Ascending aorta (tissue), 2 donors: ENCODE measurements around the gene PIP5K1B. TPM values are rescaled to one million over a fixed set of nuclear protein-coding genes. Genes with fewer than 3 reads are reported as not detected.

Source experiments
- DNase-seq, 2 donors: peaks; one replicate each; pipeline ENCODE4 v3.0.0-alpha.2; 2019; ENCODE audit warnings: low spot score in 2 of 2
- H3K27ac ChIP-seq, 2 donors: fragments of 200-600 bp; sonication (generic); one replicate each; pipeline ENCODE4 v1.5.1; 2016 to 2017; ENCODE audit warnings: mild to moderate bottlenecking in 1 of 2
- H3K27me3 ChIP-seq: fragments of 200-600 bp; sonication (generic); one replicate; pipeline ENCODE4 v1.5.1; 2017
- H3K36me3 ChIP-seq, 2 donors: fragments of 200-600 bp; sonication (generic); one replicate each; pipeline ENCODE4 v1.5.1; 2016
- H3K4me1 ChIP-seq, 2 donors: fragments of 200-600 bp; sonication (generic); one replicate each; pipeline ENCODE4 v1.5.1; 2016 to 2017; ENCODE audit warnings: mild to moderate bottlenecking in 1 of 2
- H3K4me3 ChIP-seq, 2 donors: fragments of 200-600 bp; sonication (generic); one replicate each; pipeline ENCODE4 v1.5.1; 2016 to 2017; ENCODE audit warnings: mild to moderate bottlenecking in 1 of 2
- H3K9me3 ChIP-seq, 2 donors: fragments of 200-600 bp; sonication (generic); one replicate each; pipeline ENCODE4 v1.5.1; 2016
- CTCF ChIP-seq, 3 experiments: fragments of 200-600 bp in 2 of 3; fragments of 450-650 bp in 1 of 3; sonication (generic) in 2 of 3; IDR thresholded peaks; one replicate each; pipeline ENCODE4 v1.5.1; 2016 to 2019; ENCODE audit warnings: antibody characterized with exemption in 3 of 3, mild to moderate bottlenecking in 1 of 3, moderate library complexity in 1 of 3
- intact Hi-C: fragments of 100-400 bp; cut with DNase I; formaldehyde crosslinking; loops from one replicate; pipeline ENCODE4 v1.15.1; 2023
- total RNA-seq: library from RNA; depleted of rRNA; stranded (reverse); fragments of >200 nt; gene quantifications from one replicate; pipeline ENCODE4 v1.1.0, GENCODE V29; 2016

PIP5K1B gene
- total RNA-seq, 1 donor from 2014 or later = 0.85 TPM

GRCh38 chr9:68969538-68969937, 264.5 kb downstream of the PIP5K1B start:
- Histone ChIP-seq H3K27me3 (no peaks in the 10 kb centered on the region), H3K4me1 (no peaks in the 10 kb centered on the region), H3K36me3 (no peaks in the 10 kb centered on the region), H3K27ac (no peak overlapping the region), H3K4me3 (no peak overlapping the region), H3K9me3 (no peaks in the 10 kb centered on the region)
- DNase-seq = no peak
- intact Hi-C loops = no loop called here
- TF ChIP-seq CTCF (IDR thresholded peaks at IDR 0.05) = no peak

GRCh38 chr9:68970151-68970550, 265.1 kb downstream of the PIP5K1B start:
- H3K36me3 ChIP-seq = no peaks in the 10 kb centered on the region
- no peak for DNase-seq
- intact Hi-C loops = no loop called here
- TF ChIP-seq CTCF (IDR thresholded peaks at IDR 0.05) = no peak
- no peaks in the 10 kb centered on the region for H3K27me3 ChIP-seq
- H3K27ac ChIP-seq = no peak overlapping the region
- no peaks in the 10 kb centered on the region for H3K4me1 ChIP-seq
- H3K9me3 ChIP-seq = no peaks in the 10 kb centered on the region
- H3K4me3 ChIP-seq = no peak overlapping the region

GRCh38 chr9:68973619-68974018, 268.6 kb downstream of the PIP5K1B start:
- Histone ChIP-seq H3K4me3 (no peak overlapping the region), H3K27me3 (no peaks in the 10 kb centered on the region), H3K4me1 (no peaks in the 10 kb centered on the region), H3K9me3 (no peaks in the 10 kb centered on the region), H3K27ac (no peak overlapping the region), H3K36me3 (no peaks in the 10 kb centered on the region)
- no peak for DNase-seq
- intact Hi-C loops = no loop called here
- TF ChIP-seq CTCF (IDR thresholded peaks at IDR 0.05) = no peak

GRCh38 chr9:68974431-68974830, 269.4 kb downstream of the PIP5K1B start:
- intact Hi-C loops = no loop called here
- H3K4me1 ChIP-seq = no peaks in the 10 kb centered on the region
- DNase-seq = no peak
- peak overlapping the region in 1 of 2 donors; percentile 35 for H3K4me3 ChIP-seq
- TF ChIP-seq CTCF (IDR thresholded peaks at IDR 0.05) = no peak
- no peak overlapping the region for H3K27ac ChIP-seq
- no peaks in the 10 kb centered on the region for H3K27me3 ChIP-seq
- H3K36me3 ChIP-seq = no peaks in the 10 kb centered on the region
- no peaks in the 10 kb centered on the region for H3K9me3 ChIP-seq

- DNase-seq = no peak
- Histone ChIP-seq H3K4me3 (peak overlapping the region in 1 of 2 donors; percentile 35), H3K27me3 (no peaks in the 10 kb centered on the region), H3K4me1 (no peaks in the 10 kb centered on the region), H3K36me3 (no peaks in the 10 kb centered on the region), H3K27ac (no peak overlapping the region), H3K9me3 (no peaks in the 10 kb centered on the region)
- intact Hi-C loops = no loop called here
- no peak for TF ChIP-seq CTCF (IDR thresholded peaks at IDR 0.05)
Observed at GRCh38 chr9:68974901-68975300, 269.9 kb downstream of the PIP5K1B start.

GRCh38 chr9:68975365-68976043, 270.5 kb downstream of the PIP5K1B start:
- no peak for DNase-seq
- Histone ChIP-seq H3K4me3 (peak overlapping the region in 1 of 2 donors; percentile 35), H3K27me3 (no peaks in the 10 kb centered on the region), H3K27ac (no peak overlapping the region), H3K36me3 (no peaks in the 10 kb centered on the region), H3K9me3 (no peaks in the 10 kb centered on the region), H3K4me1 (no peaks in the 10 kb centered on the region)
- intact Hi-C loops = no loop called here
- no peak for TF ChIP-seq CTCF (IDR thresholded peaks at IDR 0.05)
